Stimulated activated CD8-positive, alpha-beta memory T cell treated with anti-CD3 and anti-CD28 coated beads, Interleukin-7, amount 100 ng/mL, for 24 hours (primary cell): ENCODE results near the gene FCHSD2.

Experiments
- DNase-seq: peaks from one replicate; pipeline ENCODE4 v3.0.0-alpha.2; 2020; ENCODE audit warnings: low read depth

Gene FCHSD2

DNA sequence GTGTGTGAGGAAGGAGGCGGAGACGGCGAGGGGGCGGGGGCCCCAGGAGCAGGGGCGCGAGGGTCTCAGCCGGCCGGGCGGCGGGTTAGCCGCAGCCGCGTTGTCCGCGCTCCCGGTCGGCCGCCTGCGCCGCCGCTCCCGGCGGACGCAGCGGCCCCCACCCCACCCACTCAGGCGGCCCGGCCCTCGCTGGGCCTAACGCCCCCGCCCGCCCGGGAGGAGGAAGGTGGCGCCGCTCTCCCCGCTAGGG lies at the start of gene FCHSD2:
TSS of gene FCHSD2 (minus strand) at position 191 of the 250 bp plus-strand sequence. CDS start 441 bp downstream, outside the sequence.
- no peak for DNase-seq

DNA sequence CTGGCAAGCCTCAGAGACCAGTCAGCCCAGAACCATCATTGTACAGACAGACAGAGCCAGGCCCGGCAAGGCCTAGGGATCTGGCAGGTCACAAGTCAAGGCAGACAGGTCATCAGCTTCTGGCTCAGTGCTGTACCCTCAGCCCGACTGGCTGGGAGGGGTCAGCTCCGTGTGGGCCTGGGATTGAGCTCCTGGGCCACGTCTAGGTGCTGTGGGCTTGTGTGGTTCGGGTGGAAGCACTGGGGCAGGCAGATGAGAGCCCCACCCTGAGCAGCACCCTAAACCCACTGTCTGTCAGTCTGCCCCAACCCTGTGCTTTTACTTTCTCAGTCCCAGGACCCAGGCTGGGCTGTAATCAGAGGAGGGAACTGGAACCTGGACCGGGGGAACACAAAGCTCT lies 49.0 kb upstream of the FCHSD2 start:
- DNase-seq, result no peak

DNA sequence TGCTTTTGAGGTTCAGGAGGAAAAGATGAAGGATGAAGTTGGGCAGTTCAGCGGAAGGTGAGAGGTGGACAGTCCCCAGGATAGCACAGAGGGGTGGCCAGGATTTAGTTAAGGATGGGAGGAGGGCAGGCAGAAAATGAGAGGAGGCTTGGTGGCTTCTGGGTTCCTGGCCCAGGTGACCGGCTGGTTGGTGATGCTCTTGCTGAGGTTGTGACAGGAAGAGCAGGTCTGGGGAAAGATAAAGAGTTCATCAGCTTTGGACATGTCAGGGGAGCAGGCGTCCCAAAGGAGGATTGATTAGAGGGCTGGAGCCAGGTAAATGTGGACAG lies 48.4 kb upstream of the FCHSD2 start:
- no peak for DNase-seq

DNA sequence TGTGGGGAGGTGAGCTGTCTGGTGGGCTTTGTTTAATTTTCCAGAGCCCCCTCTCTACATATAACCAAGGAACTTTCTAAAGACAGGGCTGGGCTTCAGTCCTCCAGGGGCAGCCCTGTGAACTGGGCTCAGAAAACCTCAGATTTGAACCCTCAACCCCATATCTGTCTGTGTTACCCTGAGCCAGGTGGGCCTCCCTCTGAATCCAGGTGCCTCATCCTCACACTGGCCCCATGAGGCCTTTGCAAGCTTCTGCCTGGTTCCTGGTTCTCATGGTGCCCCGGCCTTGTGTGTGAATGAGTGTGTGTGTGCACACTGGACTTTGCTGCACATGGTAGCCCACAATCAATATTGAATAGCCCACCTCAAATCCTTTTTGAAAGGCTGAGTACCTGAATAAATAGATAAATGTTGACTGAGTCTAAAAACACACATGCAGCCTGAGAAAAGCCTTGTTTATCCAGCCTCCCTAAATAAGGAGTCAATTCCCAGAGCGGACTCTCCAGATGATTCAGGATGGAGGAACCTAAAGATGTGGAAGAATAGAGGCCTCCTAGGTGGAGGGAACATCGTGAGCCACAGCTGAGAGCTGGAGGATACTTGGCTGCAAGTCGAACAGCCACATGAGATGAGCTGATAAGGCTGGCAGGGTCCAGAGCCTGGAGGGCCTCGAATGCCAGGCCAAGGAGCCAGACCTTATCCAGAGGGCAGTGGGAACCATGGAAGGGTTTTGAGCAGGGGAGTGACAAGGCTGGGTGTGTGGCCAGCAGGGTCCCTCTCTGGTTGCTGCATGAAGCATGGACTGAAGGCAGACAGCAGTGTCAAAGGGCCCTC lies 47.8 kb upstream of the FCHSD2 start:
- DNase-seq, result no peak

DNA sequence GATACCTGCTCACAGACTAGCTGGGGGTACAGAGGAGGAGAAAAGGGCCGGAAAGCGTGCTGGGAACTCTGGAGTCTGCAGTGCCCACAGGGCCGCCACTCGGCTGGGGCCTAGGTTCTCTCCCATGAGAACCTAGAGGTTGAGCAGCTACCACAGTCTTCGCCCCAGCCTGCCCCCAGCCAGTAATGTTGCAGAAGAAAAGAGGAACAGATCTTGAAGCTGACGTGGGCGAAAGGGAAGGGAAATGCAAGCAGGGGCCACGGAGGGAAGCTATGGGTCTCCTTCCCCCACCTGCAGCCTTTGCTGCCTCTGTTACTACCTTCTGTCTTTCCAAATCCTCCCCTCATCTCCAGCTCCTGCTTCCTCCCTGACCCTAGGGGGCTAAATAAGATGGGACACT lies 47.2 kb upstream of the FCHSD2 start:
- no peak for DNase-seq

DNA sequence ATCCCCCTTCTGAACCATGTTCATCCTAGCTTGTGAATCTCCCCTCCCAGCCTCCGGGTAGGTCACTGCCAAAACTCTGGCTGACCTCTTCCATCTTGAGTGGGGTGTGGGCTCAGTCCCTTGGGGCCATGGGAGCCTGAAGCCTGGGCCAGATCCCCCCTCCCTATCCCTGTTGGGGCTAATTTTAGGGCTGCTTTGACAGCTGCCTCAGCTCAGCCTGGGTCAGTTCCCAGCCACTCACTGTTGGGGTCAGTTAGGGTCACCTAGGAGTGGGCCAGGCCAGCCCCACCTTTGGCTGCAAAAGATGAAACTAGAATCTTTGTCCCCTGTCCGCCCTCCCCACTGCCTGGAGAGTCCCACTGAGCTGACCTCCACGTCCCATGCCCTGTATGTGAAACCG lies 46.2 kb upstream of the FCHSD2 start:
- no peak for DNase-seq

DNA sequence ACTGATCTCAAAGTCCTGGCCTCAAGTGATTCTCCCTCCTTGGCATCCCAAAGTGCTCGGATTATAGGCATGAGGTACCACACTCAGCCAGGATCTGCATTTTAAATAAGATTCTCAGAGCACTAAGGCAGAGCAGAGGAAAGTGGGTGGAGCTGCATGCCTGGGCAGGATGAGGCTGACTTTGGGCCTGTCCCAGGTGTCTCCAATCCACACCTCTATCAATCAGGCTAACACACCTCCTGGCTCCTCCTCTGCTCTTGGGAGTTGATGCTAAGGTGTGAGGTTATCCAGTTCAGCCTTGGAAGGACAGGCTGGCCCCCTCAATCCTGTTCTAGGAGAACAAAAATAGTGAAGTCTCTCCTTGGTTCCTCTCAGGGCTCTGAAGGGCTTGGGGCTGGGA lies 45.7 kb upstream of the FCHSD2 start:
- DNase-seq, result no peak

DNA sequence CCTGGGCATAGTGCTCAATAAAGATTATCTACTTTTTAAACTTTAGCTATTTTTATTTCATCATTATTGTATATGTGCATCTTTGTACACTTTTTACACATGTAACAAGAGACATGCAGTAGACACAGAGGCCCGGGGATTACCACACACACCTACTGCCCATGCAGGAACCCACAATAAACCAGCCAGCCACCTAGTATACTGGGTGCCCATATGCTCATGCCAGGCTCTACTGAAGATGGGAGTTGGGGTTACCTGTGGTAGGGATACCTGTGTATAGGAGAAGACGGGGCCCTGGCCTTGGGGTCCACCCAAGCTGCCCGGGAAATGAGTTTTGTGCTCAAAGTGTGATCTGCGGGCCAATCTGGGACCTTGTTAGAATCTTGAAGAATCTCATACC lies 44.8 kb upstream of the FCHSD2 start:
- DNase-seq, result no peak

DNA sequence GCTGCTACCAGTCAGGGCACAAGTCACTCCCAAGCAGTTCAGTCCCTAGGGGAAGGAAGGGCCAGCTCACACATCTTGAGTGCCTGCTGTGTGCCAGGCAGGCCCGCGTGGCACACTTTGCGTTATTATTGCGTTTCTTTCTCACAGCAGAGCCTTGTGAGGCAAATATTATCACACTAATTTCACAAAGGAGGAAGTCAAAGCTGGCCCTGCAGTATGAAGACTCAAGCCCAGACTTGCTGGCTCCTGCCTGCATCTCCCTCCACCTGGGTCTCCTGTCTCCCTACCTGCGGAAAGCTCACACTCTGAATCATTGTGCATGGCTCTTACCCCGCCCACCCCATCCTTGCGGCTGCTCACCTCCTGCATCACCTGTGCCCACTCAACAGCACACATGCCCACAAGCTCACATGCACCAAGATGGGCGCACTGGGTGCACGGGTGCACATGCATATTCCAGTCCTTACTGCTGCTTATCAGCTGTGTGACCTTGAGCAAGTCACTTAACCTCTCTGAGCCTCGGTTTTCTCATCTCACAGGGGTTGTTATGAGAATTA lies 44.3 kb upstream of the FCHSD2 start:
- no peak for DNase-seq

DNA sequence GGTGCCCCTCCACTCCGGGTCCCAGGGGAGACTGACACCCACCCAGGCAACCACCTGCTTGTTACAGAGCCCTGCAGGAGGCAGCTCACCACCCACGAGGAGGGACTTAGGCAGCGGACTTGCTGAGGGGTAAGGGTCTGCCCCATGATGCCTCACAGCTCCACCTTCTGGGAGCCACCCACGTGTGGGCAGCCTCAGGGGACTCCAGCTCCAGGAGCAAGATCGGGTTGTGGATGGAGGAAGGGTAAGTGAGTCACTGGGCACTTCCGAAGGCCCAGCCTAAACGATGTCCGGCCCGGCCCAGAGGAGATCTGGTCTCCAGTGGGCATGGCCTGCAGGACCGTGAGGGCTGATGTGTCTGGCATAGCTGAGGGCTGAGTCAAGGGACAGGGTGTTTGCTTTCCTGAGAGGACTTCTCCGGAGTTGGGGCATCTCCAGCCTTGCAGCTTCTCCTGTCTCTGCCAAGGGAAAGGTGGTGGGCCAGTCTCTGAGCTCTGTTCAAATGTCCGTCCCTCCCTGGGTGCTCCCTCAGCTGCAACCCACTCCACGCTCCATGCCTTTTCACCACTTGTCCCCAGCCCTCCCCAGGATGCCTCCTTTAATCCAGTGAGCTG lies 43.7 kb upstream of the FCHSD2 start:
- no peak for DNase-seq

DNA sequence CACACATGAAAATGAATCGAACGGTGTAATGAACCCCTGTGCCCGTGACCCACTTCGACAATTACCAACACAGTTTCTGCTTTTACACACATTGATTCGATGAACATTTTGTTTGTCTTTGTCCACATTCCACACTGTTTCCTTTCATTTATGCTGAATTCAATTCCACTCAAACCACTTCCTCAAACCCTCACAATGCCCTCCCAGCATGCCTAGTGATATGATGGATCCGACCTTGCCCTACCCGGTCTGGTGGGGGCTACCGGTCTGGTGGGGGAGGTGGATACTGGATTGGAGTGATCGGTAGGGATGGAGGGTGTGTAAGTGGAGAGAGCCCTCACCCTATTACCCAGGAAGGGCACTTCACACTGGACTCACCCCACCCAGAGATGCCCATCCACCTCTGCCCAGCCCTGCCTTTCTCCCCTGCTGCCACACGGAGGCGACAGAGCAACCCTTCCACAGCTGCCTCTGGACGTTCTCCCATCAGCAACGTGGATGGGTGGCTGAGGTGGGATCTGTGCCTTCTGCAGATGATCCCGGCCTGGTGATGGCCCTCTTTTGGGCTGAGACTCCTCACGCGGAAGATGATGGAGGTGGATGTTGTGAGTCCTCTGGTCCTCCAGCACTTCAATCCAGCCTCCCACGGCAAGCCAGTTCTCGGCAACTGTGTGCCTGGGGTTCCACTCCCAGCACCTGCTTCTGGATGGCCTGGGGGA lies 43.0 kb upstream of the FCHSD2 start:
- DNase-seq, result peak; percentile 15

DNA sequence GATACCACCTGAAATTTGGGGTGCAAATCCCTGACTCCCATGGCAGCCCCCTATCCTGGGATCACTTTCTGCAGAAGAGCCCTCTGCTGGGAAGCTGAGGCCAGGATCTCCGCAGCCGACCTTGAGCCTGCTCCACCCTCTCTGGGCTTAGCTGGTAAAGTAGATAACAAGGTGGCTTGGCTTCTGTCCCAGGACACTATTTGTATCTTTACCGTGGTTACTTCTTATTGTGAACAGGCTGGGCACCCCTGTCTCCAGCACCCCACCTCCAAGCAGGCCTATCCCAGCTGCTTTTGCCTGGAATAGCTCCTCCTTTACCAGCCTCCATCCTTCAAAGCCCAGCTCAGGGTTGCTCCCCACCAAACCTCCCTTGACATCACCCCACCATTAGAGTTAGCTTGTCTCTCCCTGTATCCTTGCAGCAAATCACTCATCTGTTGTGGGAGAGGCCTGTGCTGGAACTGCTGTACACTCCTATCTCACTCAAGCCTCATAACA lies 40.8 kb upstream of the FCHSD2 start:
- no peak for DNase-seq

DNA sequence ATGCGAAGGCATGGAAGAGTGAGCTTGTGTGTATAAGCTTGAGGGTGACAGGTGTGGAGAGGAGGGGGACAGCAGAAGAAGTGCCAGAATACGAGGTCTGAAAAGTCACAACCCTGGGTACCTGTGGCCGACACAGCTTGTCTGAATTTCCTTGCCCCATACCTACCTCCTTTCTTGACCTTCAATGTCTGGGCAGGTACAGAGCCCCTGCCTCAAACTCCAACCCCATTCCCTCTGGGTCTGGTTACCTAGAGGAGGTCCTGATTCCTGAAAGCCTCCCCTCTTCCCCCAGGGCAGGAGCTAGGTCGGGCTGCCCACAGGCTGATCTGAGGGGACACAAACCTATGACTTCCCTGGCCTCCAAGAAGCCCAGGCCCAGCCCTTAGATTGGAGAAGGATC lies 36.6 kb upstream of the FCHSD2 start:
- no peak for DNase-seq

DNA sequence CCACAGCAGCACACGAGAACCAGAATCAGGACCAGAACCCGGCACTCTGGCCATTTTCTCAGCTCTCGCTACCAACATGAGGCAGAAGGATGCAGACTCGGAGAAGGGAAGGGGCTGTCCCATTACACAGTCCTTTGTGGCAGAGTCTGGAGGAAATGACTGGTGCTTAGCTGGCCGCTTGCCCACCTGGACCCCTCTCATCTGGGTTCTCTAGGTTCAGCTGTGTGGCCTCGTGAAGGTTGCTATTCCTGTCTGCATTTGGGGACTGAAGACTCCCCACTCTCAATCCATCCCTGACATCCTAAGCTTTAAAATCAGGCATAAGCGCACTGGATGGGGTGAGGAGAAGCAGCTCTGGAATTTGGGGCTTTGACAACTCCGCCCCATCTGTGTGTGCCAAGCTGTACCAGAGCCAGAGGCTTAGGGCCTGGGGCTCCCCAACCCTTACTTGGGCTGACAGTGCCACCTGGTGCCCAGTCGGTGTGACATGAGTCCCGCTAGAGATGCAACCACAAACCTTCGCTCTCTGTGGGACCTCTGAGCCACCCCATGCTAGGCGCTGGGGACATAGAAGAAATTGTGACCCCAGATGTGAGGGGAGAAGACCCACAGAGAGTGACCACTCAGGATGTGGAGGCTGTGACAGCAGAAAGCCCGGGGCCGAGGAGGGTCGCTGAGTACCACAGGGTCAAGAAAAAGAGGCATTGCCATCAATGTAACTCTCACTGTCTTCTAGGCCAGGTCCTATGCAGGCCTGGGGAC lies 35.8 kb upstream of the FCHSD2 start:
- DNase-seq, result peak; percentile 55

DNA sequence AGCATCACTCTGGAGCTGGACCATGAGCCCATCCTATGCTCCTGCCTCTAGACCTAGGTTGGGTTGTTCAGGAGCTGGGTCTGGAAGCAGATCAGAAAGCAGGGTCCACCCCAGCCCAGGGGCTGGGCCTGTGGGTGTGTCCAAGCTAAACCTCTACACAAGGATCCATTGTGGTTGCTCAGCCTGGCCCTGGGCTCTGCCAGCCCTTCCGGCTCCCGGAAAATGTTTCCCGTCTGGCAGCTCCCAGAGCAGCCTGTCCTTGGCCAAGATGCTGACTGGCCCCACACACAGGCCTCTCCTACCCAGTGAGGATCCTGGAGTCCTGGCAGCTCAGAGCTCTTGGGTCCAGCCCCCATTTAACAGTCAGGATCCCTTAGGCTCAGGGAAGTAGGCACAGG lies 35.3 kb upstream of the FCHSD2 start:
- DNase-seq, result no peak

DNA sequence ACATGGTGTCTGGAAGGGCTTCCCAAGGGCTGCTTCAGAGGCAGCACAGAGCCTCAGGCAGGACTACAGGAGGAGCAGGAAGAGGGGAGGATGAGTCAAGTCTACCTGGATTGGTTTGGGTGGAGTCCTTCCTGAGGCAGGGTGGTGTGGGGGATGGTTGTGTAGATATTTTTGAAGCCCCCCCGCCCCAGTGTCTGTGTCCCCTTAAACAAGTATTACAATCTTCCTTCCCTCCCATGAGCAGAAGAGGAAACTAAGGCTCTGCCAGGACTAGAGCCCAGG lies 34.7 kb upstream of the FCHSD2 start:
- DNase-seq, result no peak

DNA sequence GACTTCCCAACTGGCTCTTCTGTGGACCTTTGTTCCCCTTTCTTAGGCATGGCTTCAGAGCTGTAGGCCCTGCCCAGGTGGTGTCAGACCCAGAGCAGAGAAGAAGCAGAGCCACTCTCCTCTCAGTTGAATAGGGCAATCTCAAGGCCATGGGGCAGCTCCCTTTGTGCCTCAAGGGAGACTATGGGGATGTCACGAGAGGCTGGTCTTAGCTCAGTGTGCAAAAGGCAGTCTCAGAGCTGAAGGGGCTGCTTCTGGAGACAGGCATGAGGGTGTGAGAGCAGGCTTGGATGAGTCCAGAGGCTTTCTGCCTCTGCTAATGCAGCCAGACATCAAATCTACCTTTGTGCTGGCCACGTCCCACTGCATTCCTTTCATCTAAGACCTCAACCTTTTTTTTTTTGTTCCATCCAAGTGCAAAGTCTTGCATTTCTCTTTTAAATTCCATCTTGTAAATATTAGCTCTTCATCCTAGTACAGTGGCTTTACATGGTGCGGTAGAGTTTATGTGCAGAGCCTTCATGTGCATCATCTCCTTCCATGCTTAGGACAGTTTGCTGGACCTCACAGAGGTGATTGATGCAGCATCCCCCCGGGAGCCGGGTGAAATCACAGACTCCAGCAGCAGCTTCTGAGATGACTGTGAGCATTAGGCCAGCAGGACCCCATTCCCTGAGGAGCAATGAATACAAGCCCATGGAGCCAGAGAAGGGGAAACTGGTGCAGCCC lies 34.2 kb upstream of the FCHSD2 start:
- DNase-seq, result no peak

DNA sequence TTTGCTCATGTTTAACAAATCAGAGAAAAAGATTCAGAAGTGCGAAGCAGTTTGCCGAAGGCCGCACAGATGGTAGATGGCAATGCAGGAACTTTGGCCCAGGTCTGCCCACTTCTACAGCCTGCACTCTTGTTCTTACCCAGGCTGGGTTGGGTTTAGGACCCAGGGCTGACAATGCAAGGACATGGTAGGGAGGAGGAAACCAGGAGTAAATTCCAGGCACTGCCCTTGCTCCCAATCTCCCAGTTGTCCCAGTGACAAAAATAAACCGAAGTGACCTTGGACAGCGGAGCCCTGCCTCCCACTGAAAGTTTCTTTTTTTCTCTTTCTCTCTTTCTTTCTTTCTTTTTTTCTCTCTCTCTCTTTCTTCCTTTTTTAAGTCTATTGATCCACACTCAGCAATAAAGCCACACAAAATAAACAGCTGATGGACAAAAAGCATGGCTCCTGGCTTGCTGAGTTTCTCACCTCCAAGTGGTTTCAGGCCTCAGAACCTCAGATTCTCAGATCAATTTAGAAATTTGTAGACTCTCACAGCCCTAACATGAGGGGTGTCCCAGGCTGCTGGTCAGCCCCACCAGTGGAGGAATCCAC lies 33.5 kb upstream of the FCHSD2 start:
- DNase-seq, result no peak

DNA sequence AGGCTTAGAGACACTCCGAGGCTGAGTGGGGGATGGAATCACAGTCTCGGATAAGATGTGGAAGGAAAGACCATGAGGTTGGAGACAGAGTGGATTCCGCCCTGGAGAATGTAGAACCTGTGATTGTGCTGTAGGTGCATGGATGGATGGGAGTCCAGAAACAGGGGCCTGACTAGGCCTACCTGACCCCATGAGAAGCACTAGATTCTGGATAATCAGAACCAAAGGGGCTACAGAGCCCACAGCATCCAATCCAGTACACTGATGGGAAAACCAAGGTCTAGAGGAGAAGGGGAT lies 32.3 kb upstream of the FCHSD2 start:
- no peak for DNase-seq

DNA sequence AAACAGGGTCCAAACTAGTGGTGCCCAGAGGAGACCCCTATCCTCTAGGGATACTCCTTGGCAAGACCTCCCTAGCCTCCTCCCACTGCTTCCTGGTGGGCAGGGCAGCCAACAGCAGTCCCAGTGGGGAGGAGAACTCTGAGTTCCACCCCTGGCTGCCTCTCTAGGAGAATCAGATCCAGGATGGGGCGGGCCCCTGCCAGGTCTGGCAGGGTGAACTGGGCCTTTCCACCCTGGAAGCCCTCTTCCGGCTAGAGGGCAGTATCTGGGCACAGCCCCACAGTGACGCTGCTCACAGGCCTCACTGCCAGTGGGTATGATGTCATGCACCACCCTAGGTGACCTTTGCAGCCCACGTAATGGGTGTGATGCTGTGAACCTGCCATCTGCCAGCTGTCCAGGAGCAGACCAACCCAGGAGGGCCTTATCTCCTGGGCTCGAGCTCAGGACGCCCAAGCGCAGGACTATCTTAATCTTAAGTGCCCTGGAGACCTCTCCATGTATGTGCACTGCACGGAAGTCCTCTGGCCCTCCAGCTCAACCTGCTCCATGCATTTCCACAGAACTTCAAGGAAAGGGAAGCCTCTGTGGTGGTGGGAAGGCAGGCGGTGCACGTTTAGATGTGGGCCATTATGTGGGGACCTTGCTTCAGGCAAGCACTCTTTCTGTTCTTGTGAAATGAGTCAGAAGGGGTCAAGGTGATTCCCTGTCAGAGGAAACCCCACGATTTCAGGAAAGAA lies 31.8 kb upstream of the FCHSD2 start:
- no peak for DNase-seq
